Dedifferentiated amniotic fluid mesenchymal stem cell (primary cell): ENCODE data around the gene XRCC2.
"Not testable (repeated sequence)": the region's sequence is repeated elsewhere in the genome, so short reads cannot be mapped to it uniquely, and the experiment has no call there.

Source experiments
- DNase-seq: peaks from one replicate; pipeline ENCODE4 v3.0.0-alpha.2; 2016; ENCODE audit errors: extremely low spot score

The XRCC2 gene

GRCh38 chr7:152664636-152665035 lies 11.3 kb downstream of the XRCC2 start:
- DNase-seq, result no peak

- DNase-seq, result no peak
These were observed 12.0 kb downstream of the XRCC2 start for GRCh38 chr7:152663931-152664330.

- no peak for DNase-seq
These were observed 12.7 kb downstream of the XRCC2 start for GRCh38 chr7:152663148-152663740.

GRCh38 chr7:152661479-152661878 lies 14.5 kb downstream of the XRCC2 start:
- DNase-seq, result no peak

- DNase-seq, result no peak
These were observed 15.9 kb downstream of the XRCC2 start for GRCh38 chr7:152660021-152660420.

GRCh38 chr7:152654971-152655370 lies 21.0 kb downstream of the XRCC2 start:
- no peak for DNase-seq

- DNase-seq, result no peak
These were observed 26.7 kb downstream of the XRCC2 start for GRCh38 chr7:152649220-152649619.

- DNase-seq, result no peak
These were observed 28.9 kb downstream of the XRCC2 start for GRCh38 chr7:152647009-152647408.

- not testable (repeated sequence) for DNase-seq
These were observed 29.4 kb downstream of the XRCC2 start for GRCh38 chr7:152646579-152646978.

- no peak for DNase-seq
These were observed 31.9 kb downstream of the XRCC2 start for GRCh38 chr7:152643979-152644559.

GRCh38 chr7:152641384-152641783 lies 34.6 kb downstream of the XRCC2 start:
- no peak for DNase-seq

GRCh38 chr7:152640829-152641228 lies 35.1 kb downstream of the XRCC2 start:
- DNase-seq, result no peak

- no peak for DNase-seq
These were observed 37.9 kb downstream of the XRCC2 start for GRCh38 chr7:152637920-152638580.

GRCh38 chr7:152637161-152637560 lies 38.8 kb downstream of the XRCC2 start:
- DNase-seq, result no peak

GRCh38 chr7:152636441-152636840 lies 39.5 kb downstream of the XRCC2 start:
- no peak for DNase-seq

GRCh38 chr7:152633504-152633903 lies 42.4 kb downstream of the XRCC2 start:
- DNase-seq, result no peak

GRCh38 chr7:152633072-152633471 lies 42.9 kb downstream of the XRCC2 start:
- no peak for DNase-seq

GRCh38 chr7:152628772-152629171 lies 47.2 kb downstream of the XRCC2 start:
- not testable (repeated sequence) for DNase-seq

- no peak for DNase-seq
These were observed 51.7 kb downstream of the XRCC2 start for GRCh38 chr7:152624228-152624627.

GRCh38 chr7:152621426-152621825 lies 54.5 kb downstream of the XRCC2 start:
- DNase-seq, result no peak

- no peak for DNase-seq
These were observed 56.8 kb downstream of the XRCC2 start for GRCh38 chr7:152619027-152619739.

- no peak for DNase-seq
These were observed 57.5 kb downstream of the XRCC2 start for GRCh38 chr7:152618427-152618826.

GRCh38 chr7:152617056-152617455 lies 58.9 kb downstream of the XRCC2 start:
- no peak for DNase-seq
